ENCODE data around the gene DTHD1.

GRCh38 chr4:36358173-36358572 lies 76.8 kb downstream of the DTHD1 start:
- TF ChIP-seq POLR2A (IDR thresholded peaks at IDR 0.05) = no peak
- TF ChIP-seq CTCF (IDR thresholded peaks at IDR 0.05) = no peak

All from heart left ventricle (tissue), 13 donors.